GM12878 (cell line): ENCODE measurements around the gene MEIOSIN.

Experiments used
- GABPA ChIP-seq: IDR thresholded peaks from 2 replicates; pipeline ENCODE4 v1.6.1; 2014; ENCODE audit warnings: antibody characterized with exemption, low read depth, mild to moderate bottlenecking, inconsistent platforms
- NR2C1 ChIP-seq: fragments of 450-650 bp; IDR thresholded peaks from 2 replicates; pipeline ENCODE4 v1.6.1; 2017; ENCODE audit warnings: antibody characterized with exemption, mild to moderate bottlenecking, moderate library complexity
- POLR2A ChIP-seq: IDR thresholded peaks from 2 replicates; pipeline ENCODE4 v1.6.1; 2011; ENCODE audit warnings: low read depth, mild to moderate bottlenecking, low read length
- POLR2AphosphoS5 ChIP-seq: IDR thresholded peaks from 2 replicates; pipeline ENCODE4 v1.6.1; 2011; ENCODE audit warnings: mild to moderate bottlenecking, low read length, inconsistent platforms
- TCF7 ChIP-seq: IDR thresholded peaks from 2 replicates; pipeline ENCODE4 v1.6.1; 2014; ENCODE audit warnings: antibody characterized with exemption, borderline replicate concordance
- USF1 ChIP-seq: IDR thresholded peaks from 2 replicates; pipeline ENCODE4 v1.6.1; 2011; ENCODE audit warnings: borderline replicate concordance, low read depth, mild to moderate bottlenecking, moderate library complexity, mixed read lengths, low read length; ENCODE audit not compliant: insufficient read depth; ENCODE audit errors: extremely low read length
- ZBTB33 ChIP-seq: fragments of 450-650 bp; IDR thresholded peaks from 2 replicates; pipeline ENCODE4 v1.6.1; 2017; ENCODE audit warnings: mild to moderate bottlenecking
- ZNF687 ChIP-seq: fragments of 450-650 bp; IDR thresholded peaks from 2 replicates; pipeline ENCODE4 v1.6.1; 2017; ENCODE audit warnings: mild to moderate bottlenecking, moderate library complexity

GRCh38 chr19:45753548-45753947, 20.3 kb downstream of the MEIOSIN start:
- TF ChIP-seq GABPA, result no peak
- TF ChIP-seq USF1, result no peak
- no peak for TF ChIP-seq POLR2A
- no peak for TF ChIP-seq ZBTB33
- TF ChIP-seq TCF7, result no peak
- no peak for TF ChIP-seq POLR2AphosphoS5
- TF ChIP-seq NR2C1, result no peak
- no peak for TF ChIP-seq ZNF687
